ENCODE results near the gene CAMK1D. TPM values are rescaled to one million over a fixed set of nuclear protein-coding genes. Genes with fewer than 3 reads are reported as not detected.
"Not testable (repeated sequence)": the region's sequence is repeated elsewhere in the genome, so short reads cannot be mapped to it uniquely, and the experiment has no call there.

The CAMK1D gene
- total RNA-seq, 1 donor from 2014 or later: 14.0 TPM

DNA sequence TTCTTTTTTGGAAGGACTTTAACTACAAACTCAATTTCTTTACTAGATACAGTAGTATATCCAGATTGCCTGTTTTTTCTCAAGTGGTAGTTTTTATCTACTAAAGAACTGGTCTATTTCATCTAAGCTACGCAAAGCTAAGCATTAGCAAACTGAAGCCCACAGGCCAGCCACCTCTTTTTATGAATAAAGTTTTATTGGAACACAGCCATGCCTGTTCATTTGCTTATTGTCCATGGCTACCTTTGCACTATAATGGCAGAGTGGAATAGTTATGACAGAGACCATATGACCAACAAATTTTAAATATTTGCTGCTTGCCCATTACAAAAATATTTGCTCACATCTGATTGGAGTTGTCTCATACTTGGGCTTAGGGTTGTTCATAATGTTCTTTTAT is 168.7 kb downstream of the CAMK1D start:
- no peak for DNase-seq

DNA sequence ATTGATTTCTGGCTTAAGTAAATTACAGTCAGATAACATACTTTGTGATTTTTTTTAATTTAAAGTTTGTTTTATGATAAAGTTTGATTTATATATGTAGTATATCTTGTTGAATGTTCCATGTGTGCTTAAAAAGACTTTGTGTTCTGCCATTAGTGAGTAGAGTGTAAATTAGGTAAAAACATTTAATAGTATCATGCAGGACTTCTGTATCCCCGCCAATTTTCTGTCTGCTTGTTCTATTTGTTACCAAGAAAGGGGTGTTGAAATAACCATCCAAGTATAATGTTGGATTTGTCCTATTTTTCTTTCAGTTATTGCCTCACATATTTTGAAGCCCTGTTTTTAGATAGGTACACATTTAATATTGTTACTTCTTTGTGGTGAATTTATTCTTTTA is 172.1 kb downstream of the CAMK1D start:
- DNase-seq: no peak

DNA sequence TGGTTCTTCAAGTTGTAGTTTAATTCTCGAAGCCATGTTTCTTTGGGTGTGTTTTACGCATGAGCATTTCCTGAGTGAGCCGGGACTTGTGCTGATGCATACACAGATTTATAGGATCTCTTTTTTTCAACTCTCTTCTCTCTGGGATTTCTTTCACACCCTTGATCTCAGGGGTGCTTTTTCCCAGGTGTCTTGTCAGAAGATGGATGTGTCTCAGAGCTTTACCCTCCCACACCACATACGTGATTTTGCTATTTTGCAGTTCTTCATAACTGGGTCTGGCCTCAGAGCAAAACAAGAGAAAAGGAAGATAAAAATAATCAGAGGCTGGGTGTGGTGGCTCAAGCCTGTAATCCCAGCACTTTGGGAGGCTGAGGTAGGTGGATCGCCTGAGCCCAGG is 177.0 kb downstream of the CAMK1D start:
- DNase-seq: no peak

DNA sequence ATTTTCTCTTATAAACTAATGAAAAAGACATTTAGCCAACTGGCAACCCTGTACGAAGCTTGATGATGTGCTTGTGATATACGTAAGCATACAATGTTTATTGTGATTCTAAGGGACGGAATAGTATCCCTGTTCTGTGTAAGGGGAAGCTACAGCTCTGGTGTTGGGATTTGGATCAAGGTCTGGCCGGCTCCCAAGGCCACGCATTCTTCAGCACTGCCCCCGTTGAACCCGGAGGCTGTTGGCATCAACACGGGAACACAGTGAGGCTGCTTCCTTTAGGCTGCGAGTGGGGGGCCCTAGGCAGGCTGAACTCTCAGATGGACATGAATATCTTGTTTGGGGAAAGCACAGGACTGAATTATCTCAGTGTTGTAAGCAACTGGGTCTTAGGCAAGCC is 180.6 kb downstream of the CAMK1D start:
- no peak for DNase-seq

DNA sequence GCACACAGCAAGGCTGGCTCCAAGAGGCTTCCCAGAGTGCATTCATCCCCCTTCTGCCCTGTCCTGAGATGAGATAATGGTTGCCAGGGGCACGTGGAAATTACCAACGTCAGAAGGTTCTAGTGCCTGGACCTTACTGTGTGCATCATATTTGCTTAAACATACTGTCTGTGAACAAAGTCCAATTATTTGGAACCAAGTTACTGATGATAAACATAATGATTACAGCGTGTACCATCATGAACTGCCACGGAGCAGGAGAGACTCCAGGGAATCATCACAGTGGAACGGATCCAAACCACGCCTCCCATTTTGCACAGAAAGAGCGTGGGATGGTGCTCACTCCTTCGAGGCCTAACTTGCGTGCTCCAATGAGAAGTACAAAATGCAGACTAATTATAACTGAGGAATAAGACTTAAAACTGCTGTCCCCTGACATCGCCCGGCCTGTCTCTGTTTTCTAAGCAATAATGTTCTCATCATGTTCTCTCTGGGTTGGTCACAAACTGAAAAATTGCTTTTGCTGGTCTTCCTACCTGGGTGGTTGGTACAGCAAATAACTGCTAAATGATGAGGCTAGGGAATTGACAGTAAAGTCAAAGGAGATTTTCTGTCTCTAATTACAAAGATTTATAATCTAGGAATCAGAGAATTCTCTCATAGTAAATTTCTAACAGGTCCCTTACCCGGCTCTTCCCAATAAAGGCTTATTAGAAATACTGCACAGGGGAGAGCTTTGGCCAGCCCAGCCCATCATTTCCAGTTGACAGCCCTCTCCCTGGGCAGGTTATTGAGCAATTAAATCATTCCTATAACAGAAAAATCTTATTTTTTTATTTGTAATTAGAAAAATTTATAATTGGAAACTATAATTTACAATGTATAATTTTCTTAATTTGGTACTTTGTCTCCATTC is 182.2 kb downstream of the CAMK1D start:
- peak; percentile 40 for DNase-seq

DNA sequence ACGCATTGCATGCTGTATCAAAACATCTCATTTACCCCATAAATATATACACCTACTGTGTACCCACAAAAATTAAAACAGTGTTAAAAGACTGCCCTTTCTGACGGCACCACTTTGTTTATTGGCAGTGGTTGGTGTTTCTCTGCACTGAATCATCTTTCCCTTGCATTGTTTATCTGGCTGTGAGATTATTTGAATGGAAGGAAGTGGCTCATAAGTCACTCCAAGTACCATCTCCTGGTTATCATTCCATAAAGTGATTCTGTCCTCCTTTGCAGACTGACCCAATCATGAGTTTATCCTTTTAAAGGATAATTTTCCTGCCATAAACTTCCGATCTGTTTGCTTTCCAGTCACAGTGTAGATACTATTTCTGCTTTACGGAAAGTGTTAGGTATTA is 183.8 kb downstream of the CAMK1D start:
- no peak for DNase-seq

DNA sequence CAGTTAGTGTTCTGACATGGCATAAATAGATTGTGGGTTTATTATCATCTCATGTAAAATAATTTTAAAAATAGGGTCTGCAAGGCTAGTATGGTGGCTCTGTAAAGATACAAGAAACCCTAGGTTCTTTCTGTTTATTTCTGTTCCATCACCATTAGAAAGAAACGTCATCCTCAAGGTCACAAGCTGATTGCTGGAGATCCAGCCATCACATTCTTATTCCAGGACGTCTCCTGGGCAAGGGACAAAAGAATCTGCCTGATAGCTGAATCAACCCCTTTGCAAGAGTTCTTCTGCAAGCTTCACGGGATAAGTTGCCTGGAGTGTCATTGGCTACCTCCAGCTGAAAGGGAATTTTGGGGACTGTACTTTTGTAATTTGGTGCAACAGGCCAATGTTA is 184.4 kb downstream of the CAMK1D start:
- no peak for DNase-seq

DNA sequence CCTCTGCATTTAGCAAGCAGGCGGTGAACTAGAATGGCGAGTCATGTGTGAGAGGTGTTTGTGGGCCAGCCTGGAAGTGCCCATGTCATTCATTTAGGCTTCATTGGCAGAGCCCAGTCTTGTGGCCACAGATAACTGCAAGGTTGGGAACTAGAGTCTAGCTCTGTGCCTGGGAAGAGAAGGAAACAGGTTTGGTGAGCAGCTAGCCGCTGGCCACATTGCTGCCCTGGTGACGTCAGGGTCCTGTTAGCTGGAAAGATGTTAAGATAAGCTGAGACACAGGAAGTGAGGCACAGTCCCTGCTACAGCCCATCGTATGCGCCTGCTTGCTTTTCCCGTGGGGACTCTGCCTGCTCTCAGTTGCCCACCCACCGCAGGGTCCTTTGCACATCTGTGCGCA is 185.5 kb downstream of the CAMK1D start:
- DNase-seq: no peak

DNA sequence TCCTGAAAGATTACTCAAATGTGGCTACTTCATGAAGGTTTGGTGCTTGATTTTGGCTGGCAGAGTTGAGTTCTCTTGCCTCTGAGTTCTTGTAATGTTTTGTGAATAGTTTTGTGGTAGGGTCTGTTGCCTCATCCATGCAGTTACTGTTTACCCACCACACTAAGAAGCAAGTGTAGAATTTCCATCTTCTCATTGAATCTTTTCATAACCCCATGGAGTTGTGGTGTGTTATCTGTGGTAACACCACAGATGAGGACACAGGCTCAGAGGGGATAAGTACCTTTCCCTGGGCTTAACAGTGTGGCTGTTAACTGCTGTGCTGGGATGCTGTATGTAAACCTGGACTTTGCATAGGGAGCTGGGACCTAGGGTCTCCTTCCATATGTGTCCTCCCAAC is 186.3 kb downstream of the CAMK1D start:
- DNase-seq: no peak

DNA sequence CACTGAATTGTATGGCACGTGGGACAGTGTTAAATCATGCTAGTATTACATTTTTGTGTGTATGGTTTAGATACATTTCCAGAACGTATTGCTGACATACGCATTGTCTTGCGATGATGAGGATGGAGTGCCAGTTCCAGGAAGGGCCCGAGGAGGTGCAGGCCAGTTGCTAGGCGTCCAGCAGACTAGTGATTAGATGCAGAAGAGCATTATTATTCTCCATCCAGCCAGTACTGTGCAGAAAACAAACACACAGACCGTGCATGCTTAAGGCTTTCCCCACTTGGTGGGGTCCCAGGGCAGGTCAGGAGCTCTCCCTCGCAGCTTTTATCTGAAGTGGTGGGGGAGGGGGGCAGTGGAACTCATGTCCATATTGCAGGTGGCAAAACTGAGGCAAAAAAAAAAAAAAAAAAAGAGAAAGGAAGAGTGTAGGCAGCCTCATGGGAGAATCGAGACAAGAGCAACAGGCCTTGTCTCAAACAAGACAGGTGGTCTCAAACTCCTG is 189.2 kb downstream of the CAMK1D start:
- DNase-seq: no peak

DNA sequence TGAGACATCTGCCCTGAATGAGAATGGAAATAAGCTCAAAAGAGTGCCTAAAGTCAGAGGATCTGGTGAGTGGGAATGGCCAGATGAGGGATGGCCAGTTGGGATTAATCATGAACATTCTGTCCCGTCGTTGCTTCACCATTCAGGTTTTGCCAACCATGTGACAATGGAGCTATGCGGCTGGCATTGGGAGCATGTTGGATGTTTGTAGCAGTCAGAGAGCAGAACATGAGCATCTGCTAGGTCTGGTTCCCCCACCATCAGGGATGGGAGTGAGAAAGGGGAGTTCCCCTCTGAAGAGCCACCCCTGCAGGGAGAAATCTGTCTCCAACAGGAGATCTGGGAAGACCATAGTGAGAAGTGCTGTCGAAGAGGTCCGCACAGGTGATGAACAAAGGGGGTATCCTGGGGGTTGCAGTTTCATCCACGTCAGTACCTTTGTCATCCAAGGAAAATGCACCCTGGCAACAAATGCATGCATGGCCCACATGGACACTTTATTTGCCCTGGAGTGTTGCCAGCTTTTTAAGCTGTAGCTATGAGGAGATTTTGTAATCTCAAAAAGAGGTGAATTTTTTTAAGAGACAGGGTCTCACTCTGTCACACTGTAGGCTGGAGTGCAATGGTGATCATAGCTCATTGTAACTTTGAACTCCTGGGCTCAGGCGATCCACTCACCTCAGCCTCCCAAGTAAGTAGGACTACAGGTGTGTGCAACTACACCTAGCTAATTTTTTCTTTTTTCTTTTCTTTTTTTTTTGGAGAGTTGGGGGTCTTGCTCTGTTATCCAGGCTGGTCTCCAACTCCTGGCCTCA is 190.2 kb downstream of the CAMK1D start:
- no peak for DNase-seq

DNA sequence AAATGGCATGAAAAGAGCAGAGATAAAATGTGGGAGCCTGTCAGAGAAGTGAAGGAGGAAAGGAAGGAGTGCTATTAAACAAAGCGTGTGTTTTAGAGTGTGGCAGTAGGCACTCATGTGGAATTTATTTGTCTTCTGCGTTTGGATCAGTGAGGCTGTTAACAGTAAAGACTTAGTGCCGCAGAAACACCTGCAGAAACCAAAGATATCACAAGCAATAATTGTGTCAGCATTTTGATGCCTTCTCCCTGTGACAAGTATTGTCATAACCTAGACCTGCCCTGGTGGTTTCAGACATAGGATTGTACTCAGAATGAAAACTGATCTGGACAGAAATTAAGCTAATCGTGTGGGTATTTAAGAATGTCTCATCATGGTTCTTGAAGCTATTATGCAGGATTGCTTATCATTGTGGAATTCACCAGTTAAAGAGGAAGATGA is 191.0 kb downstream of the CAMK1D start:
- DNase-seq: no peak

DNA sequence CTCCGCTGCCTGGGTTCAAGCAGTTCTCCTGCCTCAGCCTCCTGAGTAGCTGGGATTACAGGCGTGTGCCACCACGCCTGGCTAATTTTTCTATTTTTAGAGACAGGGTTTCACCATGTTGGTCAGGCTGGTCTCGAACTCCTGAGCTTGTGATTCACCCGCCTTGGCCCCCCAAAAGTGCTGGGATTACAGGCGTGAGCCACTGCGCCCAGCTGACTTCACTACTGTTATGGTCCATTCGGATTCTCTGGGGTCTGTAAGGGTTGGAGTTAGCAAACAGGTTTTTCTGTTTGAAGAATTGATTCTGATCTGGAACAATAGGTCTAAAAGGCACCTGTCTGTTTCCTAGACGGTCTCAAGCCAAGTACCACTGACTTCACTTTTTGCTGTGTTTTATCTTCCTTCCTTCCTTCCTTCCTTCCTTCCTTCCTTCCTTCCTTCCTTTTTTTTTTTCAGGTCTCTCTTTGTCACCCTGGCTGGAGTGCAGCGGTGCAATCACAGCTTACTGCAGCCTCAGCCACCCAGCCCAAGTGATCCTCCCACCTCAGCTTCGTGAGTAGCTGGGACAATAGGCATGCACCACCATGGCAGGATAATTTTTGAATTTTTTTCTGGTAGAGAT is 192.2 kb downstream of the CAMK1D start:
- DNase-seq: no peak

DNA sequence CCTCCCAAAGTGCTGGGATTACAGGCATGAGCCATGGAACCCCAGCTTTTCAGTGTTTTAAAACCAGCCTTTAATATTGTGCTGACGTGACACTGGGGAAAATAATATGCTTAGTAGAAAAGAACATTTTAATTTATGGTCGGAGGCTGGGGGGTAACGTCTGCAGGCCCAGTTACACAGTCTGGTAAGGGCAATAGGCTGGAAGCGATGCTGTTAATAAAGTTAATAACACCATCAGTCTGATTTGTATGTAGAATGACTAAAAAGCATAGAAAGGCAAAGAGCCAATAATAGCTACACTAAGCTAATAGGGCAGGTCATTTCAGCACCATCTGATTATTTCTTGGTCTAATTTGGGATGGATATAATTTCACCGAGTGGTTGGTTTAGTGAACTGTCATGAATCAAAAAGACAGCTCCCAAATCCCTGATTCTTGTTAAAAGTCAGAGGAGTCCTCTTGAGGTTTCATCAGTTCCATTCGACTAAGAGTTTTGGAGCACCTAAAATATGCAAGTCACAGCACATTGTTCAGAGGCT is 192.9 kb downstream of the CAMK1D start:
- DNase-seq: no peak

DNA sequence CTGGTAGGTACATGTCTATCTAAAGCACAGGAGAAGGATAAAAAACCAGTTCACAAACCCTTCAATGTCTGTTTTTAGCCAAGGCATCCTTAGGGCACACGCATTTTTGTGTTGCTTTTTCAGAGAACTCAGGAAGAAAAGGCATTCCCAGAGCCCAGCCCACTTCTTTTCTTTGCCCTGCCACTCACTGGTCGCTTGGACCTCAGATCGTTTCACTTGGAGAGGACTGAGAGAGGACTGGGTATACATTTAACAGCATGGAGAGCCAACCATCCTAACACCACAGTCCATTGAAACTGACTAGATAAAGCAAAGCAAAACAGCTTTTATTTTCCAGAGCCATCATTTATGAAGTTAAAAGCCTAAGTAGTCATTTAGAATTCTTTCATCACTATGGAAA is 194.2 kb downstream of the CAMK1D start:
- DNase-seq: no peak

DNA sequence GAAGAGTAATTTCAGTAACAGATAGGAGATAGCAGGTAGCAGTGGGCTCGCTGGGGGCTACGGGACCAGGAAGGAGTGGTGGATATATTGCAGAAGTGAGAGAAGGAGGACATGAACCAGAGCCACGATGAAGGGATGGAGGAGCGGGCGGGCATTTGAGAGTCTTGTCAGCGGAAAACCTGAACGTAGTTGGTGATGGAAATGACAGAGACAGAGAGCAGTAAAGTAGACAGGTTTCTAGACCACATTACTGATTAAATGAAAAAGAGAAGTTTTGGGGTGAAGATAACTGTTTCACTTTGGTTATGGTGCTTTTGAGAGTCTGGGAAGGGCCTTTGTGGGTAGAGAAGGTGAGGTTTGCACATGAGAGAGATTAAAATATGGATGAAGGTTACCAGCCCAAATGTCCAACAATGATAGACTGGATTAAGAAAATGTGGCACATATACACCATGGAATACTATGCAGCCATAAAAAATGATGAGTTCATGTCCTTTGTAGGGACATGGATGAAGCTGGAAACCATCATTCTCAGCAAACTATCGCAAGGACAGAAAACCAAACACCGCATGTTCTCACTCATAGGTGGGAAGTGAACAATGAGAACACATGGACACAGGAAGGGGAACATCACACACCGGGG is 196.9 kb downstream of the CAMK1D start:
- not testable (repeated sequence) for DNase-seq

DNA sequence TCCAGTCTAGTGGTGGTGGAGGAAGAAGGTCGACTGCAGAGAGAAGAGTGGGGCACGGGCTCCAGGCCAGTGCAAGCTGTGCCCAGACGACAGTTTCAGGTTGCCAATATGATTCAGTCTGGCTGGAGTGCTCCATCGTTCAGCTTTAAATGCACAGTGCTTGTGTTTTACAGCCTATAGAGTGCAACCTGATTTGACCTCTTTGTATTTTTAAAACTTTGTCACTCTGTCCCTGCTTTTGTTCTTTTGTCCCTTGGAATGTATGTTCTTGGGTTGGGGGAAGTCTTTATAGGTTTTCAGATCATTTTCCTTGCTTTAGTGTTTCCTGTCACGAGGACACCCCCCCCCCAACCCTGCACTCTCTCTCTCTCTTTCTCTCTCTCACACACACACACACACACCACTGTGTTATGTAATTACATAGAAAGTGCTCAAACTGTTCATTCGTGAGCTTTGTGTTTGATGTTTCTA is 198.0 kb downstream of the CAMK1D start:
- DNase-seq: no peak

DNA sequence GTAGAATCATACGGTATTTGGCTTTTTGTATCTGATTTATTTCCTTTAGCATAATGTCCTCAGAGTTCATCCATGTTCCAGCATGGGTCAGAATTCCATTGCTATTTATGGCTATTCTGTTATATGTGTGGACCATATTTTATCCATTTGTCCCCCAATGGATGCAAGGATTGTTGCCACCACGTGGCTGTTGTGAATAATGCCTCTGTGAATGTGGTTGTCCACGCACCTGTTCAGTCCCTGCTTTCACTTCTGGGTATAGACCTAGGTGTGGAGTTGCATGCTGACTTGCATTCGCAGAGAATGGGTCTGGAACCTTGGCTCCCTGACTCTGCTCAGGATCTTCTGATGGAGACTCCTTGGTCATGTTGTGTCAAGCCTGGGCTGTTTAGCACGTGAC is 199.9 kb downstream of the CAMK1D start:
- DNase-seq: no peak

DNA sequence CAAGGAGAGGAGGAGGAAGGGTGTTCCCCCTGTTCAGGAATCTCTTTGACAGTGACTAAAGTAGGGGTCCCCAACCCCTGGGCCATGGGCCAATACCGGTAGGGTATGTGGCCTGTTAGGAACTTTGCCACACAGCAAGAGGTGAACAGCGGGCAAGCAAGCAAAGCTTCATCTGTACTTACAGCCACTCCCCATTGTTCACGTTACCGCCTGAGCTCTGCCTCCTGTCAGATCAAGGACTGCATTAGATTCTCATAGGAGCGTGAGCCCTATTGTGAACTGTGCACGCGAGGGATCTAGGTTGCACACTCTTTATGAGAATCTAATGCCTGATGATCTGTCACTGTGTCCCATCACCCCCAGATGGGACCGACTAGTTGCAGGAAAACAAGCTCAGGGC is 201.6 kb downstream of the CAMK1D start:
- no peak for DNase-seq

DNA sequence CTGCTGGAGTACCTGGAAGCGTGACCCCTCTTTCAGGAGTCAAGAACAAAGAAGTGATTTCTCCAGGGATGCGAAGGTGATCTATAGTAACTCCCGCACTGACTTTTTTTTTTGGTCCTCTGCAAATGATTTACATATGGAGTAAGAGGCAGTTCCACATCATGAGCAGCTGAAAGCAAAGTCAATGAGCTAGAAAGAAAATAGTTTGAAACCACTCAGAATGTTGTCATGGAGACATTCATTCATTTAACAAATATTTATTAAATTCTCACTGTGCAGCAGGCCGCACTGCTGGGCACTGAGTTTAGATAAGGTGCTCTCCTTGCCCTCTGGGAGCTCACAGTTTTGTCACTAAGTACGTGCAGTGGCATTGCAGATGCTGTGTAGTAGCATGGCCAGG is 206.7 kb downstream of the CAMK1D start:
- DNase-seq: peak; percentile 9

DNA sequence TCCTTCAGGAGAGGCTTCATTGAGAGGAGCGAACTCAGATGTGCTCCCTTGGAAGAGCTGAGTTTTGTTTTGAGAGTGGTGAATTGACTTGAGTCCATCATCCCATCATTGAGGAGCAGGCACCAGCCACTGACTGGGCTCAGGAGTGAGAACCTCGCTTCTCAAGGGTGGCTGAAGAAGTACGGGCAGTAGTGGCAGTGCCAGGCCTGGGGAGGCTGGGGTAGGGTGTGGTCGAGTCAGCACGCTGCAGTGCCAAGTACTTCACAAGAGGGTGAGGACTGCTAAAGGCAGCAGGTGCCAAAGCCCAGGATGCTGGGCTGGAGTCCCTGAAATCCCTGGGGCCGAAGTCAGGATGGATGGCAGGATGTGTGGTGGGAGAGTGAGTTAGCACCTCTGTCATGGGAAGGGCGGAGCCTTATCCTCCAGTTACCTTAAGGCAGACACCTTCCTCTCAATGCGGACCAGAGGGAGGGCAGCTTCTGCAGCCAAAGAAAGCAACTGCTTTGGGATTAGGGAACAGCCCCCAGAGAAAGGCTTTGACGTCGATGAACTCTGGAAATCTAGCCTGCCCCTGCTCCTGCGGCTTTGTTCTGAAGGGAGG is 210.3 kb downstream of the CAMK1D start:
- no peak for DNase-seq
